HG02588 (cell line): Measurements from ENCODE around the gene PSMD1.
"Not testable (repeated sequence)": the region's sequence is repeated elsewhere in the genome, so short reads cannot be mapped to it uniquely, and the experiment has no call there.

Experiments used
- ATAC-seq: cut with Tn5 transposase; IDR thresholded peaks from one replicate; pipeline ENCODE4 v1.9.1; 2021; ENCODE audit warnings: mild to moderate bottlenecking, moderate library complexity; ENCODE audit not compliant: unreplicated experiment

PSMD1 gene

DNA sequence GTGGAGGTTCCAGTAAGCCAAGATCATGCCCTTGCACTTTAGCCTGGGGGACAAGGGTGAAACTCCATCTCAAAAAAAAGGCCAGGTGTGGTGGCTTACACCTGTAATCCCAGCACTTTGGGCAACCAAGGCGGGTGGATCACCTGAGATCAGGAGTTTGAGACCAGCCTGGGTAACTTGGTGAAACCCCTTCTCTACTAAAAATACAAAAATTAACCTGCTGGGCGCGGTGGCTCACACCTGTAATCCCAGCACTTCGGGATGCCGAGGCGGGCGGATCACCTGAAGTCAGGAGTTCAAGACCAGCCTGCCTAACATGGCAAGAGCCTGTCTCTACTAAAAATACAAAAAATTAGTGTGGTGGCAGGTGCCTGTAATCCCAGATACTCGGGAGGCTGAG, 84.1 kb downstream of the PSMD1 start:
- ATAC-seq: not testable (repeated sequence)

DNA sequence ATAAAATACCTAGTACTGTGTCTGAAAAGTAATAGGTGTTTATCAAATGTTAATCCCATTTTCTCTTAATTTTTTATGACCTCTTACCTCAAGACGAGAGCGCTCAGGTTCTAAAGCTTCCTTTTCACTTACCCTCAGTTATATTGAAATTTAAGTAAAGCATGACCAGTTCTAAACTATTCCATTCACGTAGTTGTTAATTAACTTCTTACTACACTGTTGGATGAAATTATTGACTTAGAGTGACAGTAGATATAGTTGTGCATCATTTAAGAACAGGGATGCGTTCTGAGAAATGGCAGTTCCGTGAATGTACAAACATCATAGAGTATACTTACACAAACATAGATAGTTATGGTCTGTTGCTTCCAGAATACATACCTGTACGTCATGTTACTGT, 88.2 kb downstream of the PSMD1 start:
- ATAC-seq: no peak

DNA sequence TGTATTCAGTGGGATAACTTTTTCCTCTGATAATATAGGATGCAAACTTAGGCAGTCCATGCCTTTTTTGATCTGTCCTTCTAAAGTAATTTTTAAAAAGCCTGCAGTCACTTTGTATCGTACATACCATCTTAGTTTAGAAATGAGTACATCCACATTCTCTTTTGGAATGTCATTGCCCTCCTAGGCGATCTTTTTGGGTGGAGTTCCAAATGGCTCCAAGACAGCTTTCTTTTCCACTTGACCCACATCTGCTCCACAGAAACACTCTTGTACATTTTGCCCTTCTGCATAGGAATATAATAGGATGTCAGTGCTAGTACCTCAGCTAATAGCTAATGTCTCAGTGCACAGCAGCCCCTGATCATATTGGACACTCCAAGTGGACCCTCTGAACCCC, 90.0 kb downstream of the PSMD1 start:
- ATAC-seq: no peak

DNA sequence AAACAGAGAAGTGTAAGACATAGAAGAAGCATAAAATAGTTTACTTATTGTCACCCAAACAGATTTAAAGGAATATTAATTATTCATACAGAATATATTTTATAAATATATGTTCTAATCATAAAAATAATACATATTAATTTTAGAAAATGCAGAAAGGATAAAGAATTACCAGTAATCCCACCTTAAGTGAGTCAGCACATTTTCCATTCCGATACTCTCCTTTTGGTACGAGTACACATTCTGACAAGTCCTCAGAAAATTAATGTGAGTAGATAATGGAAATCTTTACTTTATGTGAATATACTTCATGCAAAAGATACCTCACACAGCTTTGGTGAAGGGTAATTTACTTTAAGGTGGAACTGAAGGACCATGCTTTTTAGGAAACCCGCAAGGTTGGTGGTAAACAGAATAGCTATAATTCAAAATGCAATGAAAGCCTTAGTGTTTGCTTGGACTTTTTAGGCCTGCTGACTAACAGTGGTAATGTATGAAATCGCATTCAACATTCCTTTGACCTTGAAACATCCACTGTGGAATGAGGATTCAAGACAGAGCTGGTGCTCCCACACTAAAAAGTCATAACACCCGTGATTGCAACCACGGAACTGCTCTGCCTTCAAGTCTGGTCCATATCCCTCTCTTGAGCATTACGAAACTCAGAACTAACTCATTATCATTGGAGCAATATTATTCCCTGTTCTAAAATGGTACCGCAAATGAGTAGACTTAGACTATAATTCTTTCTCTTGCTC, 96.3 kb downstream of the PSMD1 start:
- no peak for ATAC-seq

DNA sequence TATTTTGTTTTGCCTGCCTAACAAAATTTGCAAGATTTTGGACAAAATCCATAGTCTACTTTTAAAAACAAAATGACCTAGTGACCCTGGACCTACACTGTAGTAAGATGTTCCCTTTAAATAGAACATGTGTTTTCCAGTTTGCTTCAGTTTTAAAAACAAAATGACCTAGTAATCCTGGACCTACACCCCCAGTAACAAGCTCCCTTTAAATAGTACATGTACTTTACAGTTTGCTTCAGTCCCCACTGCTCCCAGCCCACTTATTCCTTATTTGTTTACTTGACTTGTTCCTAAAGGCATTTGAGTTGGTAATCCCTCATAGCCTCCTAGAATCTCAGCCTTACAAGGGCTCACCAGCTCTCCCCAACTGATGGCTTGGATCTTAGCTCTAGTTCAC, 102.6 kb downstream of the PSMD1 start:
- ATAC-seq: no peak

DNA sequence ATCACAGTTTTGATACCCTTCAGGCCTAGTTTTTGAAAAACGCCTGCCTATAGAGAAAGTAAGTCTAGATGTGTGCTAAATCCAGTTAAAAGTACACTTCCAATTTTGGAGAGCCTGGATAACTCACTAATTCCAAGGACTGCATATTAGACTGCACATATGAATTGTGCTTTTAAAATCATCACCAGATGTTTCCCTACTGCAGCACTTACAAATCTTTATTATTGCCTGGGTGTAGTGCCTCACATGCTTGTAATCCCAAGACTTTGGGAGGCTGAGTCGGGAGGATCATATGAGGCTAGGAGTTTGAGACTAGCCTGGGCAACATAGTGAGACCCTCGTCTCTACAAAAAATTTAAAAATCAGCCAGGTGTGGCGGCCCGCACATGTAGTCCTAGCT, 104.0 kb downstream of the PSMD1 start:
- ATAC-seq: no peak

DNA sequence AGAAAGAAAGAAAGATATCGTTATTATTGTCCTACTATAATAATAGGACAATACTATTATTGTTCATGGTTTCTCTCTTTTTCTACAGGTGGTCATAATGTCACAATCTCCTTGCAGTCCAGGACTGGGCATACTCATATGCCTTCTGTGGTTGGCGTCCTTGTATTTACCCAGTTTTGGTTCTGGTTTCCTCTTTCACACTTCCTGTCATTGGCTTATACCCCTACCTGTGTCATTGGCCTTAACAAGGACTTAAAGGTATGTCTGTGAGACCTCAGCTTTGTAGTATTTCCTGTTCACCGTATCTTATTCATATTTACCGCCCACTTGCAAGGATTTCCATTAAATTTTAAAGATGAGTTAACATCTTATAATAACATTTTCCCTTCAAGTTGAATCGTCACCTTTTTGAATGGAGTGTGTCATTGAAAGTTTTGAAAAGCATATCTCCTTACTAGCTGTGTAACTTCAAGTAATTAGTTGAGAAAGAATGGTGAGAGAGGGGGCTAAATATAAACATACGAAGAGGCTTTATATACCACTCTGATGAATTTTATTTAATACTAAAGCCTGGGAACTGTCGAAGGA, 104.7 kb downstream of the PSMD1 start:
- ATAC-seq: no peak

DNA sequence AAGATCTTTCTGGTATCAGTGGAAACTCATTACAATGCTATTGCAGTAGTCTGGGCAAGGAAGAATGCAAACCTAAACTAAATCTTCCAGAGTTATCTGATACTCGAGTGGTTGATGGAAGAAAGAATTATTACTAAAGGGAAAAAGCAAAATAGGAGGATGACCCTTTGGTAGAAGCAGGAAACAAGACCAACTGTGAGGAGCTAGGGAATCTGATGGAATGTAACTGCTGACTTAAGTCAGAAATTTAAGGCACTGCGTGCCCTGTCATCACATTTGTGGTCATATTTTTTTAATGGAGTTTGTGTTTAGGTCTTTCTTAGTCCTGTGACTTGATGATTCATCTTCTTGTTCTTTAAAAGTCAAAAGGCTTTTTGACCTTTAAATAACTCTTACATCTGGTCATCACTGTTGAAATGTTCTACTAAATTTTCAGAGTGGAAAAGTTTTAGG, 105.2 kb downstream of the PSMD1 start:
- ATAC-seq: no peak

DNA sequence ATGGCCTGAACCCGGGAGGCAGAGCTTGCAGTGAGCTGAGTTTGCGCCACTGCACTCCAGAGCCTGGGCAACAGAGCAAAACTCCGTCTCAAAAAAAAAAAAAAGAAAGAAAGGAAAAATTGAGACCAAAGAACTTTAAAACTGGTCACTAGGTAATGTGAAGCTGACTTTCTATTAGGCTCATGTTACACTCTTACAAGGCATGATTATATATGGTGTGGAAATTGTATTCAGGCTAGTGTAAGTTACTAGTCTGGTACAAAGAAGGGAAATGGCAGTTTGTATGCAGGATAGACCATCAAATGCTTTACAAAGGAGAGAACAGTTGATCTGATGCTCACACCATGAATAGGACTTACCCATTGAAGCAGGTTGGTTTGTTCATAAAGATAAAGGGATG, 106.3 kb downstream of the PSMD1 start:
- no peak for ATAC-seq

DNA sequence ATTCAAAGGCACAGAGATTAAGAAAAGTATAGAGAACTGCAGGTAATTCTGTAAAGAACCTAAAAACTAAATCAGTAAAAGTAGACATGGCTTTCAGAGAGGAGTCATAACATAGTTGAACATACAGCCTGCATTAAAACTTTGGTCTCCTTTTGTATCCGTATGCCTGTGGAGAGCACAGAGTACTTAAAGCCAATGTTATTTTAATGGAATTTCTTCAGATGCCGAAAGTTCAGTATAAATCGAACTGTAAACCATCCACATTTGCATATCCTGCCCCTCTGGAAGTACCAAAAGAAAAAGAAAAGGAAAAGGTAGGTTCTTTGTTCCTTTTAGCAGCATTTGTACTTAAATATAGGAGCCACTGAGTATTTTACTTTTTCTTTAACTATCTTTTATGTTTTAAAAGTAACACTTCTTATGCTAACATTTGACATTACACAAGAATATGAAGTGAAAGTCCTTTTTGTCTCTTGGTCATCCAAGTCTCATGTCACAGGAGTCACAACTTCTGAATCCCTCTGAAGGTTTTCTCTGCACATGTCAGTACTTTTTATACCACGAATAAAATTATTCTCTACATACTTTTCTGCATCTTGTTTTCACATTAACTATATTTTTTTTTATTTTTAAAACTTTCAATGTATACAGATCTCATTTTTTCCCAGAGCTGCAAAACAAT, 106.9 kb downstream of the PSMD1 start:
- ATAC-seq: no peak

DNA sequence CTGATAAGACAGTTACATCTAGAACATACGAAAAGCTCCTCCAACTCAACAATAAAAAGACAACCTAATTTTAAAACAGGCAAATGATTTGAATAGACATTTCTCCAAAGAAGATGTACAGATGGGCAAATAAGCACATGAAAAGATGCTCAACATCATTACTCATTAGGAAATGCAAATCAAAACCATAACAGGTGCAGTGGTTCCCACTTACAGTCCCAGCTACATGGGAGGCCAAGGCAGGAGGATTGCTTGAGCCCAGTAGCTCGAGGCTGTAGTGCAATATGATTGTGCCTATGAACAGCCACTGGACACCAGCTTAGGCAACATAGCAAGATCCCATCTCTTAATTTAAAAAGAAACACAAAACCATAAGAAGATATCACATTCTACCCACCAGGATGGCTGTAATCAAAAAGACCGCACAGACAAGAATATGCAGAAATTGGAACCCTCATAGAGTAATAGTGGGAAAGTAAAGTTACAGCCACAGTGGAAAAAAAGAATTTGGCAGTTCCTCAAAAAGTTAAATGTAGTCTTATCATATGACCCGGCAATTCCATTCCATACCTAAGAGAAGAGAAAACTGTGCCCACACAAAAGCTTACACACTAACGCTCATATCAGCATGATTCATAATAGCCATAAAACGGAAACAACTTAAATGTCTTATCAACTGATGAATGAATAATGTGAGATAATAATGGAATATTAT, 111.2 kb downstream of the PSMD1 start:
- no peak for ATAC-seq

DNA sequence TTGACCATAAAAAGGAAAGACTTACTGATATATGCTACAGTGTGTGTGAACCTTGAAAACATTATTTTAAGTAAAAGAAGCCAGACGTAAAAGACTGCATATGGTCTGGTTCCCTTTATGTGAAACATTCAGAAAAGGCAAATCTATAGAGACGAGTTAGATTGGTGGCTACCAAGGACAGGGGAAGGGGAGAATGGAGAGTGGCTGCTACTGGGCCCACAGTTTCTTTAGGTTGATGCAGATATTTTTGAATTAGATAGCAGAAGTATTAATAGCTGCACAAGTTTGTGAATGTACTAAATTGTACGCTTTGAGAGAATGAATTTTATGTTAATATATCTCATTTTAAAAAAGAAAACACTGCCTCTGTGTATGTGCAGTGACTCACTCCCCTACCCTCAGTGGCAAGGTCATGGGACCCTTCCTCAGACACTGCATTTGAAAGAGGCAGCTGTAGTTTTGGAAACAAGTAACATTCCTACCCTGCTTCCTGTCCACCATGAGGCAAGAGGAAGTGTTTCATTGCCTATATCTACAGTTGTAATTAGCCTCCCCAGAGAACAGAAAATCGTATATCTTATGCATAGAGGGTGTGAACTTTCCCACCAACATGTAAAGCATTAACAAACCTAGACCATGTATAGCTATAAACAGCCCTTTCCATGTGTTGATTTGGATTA, 111.9 kb downstream of the PSMD1 start:
- no peak for ATAC-seq

DNA sequence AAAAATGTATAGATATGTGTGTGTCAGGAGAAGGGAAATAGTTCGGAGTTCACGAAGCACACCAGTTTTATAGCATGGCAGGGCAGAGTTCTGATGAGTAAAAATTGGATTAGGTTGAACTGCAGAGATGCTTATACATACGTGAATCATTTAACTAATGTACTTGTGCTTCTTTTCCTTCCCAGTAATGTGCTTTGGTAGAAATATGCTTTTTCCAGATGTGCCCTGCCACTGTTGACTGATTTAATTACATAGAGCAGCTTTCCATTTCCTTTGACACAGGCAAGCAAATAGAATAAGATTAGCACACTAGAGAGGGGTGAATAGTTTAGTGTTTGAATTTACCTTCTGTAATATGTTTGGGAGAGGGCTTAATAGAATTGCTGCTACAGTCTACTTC, 112.8 kb downstream of the PSMD1 start:
- ATAC-seq: no peak

DNA sequence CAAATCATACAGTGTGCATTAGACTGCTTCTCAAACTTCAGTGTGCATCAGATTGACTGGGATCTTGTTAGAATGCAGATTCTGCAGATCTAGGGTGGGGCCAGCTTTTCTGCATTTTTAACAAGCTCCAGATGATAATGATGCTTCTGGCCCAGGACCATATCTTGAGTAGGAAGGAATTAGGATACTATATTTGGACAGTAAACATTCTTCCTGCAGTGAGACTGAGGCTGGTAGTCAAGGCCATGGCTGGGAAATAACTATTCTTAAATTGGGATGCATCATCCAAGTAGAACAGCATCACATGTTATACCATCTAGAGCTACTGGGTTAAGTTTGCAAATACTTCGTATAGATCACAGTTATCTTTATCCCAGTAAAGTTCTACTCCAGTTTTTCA, 113.4 kb downstream of the PSMD1 start:
- ATAC-seq: no peak

DNA sequence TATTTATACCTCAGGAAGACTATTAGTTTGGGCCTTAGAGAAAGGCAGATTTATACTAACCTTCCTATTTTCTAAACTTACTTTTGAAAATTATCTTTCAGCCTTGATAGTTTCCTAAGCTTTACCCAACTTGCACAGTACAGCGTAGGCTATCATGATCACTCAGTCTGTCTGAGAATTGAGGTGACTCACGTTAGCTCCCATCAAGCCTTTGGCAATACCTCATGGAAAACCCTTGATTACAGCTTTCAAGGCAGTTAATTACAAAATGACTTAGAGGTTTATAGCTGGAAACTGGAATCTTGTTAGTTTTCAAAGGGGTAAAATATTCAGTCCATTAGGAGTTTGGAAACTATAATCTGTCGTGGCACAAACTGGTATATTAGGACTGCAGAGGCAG, 115.4 kb downstream of the PSMD1 start:
- ATAC-seq: no peak

DNA sequence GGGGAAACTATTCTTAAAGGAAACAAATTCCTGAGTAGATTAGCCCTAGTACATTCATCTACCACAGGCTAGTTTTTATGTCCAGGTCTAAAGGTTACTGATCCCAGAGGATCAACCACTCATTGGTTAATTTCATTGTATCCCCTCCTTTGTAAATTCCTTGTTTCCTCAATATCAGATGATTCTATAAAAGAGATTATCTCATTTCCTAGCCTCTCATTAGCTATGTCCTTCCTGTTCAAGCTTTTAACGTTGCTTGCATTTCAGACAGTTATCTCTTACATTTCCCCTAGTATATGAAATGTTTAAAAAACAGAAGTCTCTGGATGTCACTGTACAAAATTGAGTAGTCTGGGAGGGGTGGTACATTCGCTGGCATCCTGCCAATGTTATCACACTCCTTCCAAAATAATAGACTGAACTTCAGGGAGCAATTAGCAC, 117.6 kb downstream of the PSMD1 start:
- no peak for ATAC-seq

DNA sequence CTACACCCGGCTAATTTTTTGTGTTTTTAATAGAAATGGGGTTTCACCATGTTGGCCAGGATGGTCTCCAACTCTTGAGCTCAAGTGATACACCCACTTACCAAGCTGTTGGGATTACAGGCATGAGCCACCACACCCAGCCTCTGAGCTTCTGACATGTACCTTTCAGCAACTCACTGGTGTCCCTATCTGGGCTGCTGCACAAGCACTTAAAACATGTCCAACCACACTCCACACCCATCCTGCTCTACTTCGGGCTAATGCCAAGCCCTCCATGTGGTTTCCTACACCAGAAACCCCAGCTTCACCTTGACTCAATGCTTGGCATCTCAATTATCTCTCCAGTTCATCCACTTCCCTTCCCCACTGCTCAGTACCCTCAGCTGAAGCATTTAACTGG, 119.4 kb downstream of the PSMD1 start:
- no peak for ATAC-seq

DNA sequence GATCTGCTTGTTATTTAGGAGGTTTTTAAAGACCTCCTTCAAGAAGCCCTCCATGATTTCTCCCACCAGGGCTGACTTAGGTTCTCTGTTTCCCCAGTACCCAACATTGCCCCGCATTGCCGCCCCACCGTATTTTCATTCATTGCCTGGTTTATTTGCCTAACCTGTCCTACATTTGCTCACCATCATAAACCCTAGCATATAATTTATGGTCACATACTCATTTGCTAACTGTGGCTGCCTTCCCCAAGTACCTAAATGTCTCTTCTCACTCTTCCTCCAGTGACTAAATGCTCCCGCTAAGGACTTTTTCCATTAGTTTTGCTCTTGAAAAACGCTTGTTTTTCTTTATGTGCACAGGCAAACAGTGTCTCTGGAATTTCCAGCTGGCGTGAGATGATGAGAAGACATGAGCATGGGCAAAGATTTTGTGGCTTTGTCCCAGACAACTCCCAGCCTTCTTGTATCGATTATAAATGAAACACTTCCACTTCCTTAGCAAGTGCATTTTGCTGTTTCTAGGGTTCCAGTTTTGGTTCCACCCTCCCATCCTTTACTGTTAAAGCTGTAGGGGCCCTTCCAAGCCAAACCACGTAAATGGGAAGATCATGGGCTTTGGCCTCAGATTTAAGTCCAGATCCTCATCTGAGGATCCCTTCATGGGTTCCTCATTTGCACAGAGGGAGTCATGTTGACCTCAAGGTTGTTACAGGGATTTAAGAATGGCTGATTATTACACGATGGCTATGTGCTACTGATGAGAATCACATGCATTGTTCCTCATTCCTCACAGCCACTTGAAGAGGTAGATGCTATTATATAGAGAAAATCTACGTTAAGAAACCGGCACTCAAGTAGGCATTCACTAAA, 120.7 kb downstream of the PSMD1 start:
- ATAC-seq: no peak

DNA sequence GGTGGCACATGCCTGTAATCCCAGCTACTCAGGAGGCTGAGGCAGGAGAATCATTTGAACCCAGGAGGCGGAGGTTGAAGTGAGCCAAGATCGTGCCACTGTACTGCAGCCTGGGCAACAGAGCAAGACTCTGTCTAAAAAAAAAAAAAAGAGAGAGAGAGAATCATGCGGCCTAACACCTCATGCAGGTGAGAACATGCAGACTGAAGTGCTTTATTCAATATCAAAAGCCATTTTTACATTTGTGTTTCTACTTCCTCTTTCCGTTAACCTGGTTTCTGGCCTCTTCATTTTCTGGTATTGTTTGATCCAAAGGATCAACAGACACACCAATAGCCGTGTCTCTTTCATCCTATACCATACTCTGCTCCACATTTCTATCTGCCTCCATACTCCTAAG, 122.1 kb downstream of the PSMD1 start:
- ATAC-seq: not testable (repeated sequence)
